Spleen (tissue), 7 donors: ENCODE data around the gene KANK4.

ENCODE experiments used
- CTCF ChIP-seq, 11 experiments: fragments of 200-600 bp in 7 of 11; fragments of 450-650 bp in 4 of 11; sonication (generic) in 4 of 11; IDR thresholded peaks in 8 of 11; conservative IDR thresholded peaks in 3 of 11; 1 replicate in 7 of 11; 2 replicates in 4 of 11; pipeline versions ENCODE4 v1.4.0 to v1.8.0; 2016 to 2021; ENCODE audit warnings: antibody characterized with exemption in 11 of 11, inconsistent platforms in 4 of 11, mild to moderate bottlenecking in 1 of 11
- POLR2A ChIP-seq, 3 donors: fragments of 450-650 bp; IDR thresholded peaks; one replicate each; pipeline ENCODE4 v1.5.1; 2017; ENCODE audit warnings: antibody characterized with exemption in 3 of 3, mild to moderate bottlenecking in 1 of 3
- donor health status: DM: no; HTN: no; CAD: no; lungs with moderate emphysema.
- donor health status: DM: no; HTN: no; CAD: no.
- donor health status: DM: no; HTN: no; CAD: no.

- TF ChIP-seq CTCF (IDR thresholded peaks at IDR 0.05 in 8 of 11, conservative IDR thresholded peaks at IDR 0.05 in 3 of 11) = no peak
- TF ChIP-seq POLR2A (IDR thresholded peaks at IDR 0.05) = no peak
Measured at GRCh38 chr1:62286786-62287224, 32.4 kb downstream of the KANK4 start.
